ENCODE results near the gene TRIM23. TPM values are rescaled to one million over a fixed set of nuclear protein-coding genes. Genes with fewer than 3 reads are reported as not detected.
"Not testable (repeated sequence)": the region's sequence is repeated elsewhere in the genome, so short reads cannot be mapped to it uniquely, and the experiment has no call there.

TRIM23 gene
- total RNA-seq, 4 donors from 2014 or later = 6.7 to 13.5 (median 9.3) TPM

- no peak for DNase-seq (ENCODE audit: low spot score in 2 of 2)
- no peaks in the 10 kb centered on the region for H3K27me3 ChIP-seq
- peaks cover 76% of the 10 kb centered on the region for H3K36me3 ChIP-seq
- TF ChIP-seq POLR2A (IDR thresholded peaks at IDR 0.05) (no peak), POLR2AphosphoS5 (IDR thresholded peaks at IDR 0.05) (no peak), EP300 (IDR thresholded peaks at IDR 0.05) (no peak)
- TF ChIP-seq, protein P1, sequence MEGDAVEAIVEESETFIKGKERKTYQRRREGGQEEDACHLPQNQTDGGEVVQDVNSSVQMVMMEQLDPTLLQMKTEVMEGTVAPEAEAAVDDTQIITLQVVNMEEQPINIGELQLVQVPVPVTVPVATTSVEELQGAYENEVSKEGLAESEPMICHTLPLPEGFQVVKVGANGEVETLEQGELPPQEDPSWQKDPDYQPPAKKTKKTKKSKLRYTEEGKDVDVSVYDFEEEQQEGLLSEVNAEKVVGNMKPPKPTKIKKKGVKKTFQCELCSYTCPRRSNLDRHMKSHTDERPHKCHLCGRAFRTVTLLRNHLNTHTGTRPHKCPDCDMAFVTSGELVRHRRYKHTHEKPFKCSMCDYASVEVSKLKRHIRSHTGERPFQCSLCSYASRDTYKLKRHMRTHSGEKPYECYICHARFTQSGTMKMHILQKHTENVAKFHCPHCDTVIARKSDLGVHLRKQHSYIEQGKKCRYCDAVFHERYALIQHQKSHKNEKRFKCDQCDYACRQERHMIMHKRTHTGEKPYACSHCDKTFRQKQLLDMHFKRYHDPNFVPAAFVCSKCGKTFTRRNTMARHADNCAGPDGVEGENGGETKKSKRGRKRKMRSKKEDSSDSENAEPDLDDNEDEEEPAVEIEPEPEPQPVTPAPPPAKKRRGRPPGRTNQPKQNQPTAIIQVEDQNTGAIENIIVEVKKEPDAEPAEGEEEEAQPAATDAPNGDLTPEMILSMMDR (IDR thresholded peaks at IDR 0.05) = no peak
- H3K4me1 ChIP-seq = no peaks in the 10 kb centered on the region
- 88% methylated on average over 4 of the region's 4 CpGs for WGBS
- H3K27ac ChIP-seq = no peak overlapping the region
- no peak overlapping the region for H3K4me3 ChIP-seq
- no peaks in the 10 kb centered on the region for H3K9me3 ChIP-seq
Observed at GRCh38 chr5:65612298-65612907, 11.7 kb downstream of the TRIM23 start.

DNA sequence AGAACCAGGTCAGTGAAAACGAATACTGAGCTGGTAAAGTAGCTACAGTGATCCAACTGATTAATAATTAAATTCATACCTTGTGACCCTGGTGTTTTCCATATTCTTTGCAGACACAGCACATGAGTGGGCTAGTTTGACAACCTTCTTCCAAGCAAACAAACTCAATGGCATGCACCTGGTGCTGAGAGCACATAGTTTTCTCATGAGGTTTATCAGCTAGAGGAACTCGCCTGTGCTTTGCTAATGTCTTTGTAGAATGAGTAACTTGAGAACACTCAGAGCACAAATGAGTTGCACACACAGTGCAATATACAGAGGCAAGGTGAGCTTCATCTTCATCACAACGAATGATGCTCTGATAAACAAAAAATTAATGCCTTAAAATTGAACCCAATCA is 12.6 kb downstream of the TRIM23 start:
- no peak for DNase-seq (ENCODE audit: low spot score in 2 of 2)
- Histone ChIP-seq H3K27ac (no peak overlapping the region), H3K36me3 (peaks cover 81% of the 10 kb centered on the region), H3K27me3 (no peaks in the 10 kb centered on the region), H3K9me3 (no peaks in the 10 kb centered on the region), H3K4me1 (no peaks in the 10 kb centered on the region), H3K4me3 (no peak overlapping the region)
- TF ChIP-seq, protein P1 (IDR thresholded peaks at IDR 0.05) = no peak
- TF ChIP-seq POLR2AphosphoS5 (IDR thresholded peaks at IDR 0.05) (no peak), EP300 (IDR thresholded peaks at IDR 0.05) (no peak), POLR2A (IDR thresholded peaks at IDR 0.05) (no peak)
- WGBS = 85% methylated on average over 3 of the region's 3 CpGs

DNA sequence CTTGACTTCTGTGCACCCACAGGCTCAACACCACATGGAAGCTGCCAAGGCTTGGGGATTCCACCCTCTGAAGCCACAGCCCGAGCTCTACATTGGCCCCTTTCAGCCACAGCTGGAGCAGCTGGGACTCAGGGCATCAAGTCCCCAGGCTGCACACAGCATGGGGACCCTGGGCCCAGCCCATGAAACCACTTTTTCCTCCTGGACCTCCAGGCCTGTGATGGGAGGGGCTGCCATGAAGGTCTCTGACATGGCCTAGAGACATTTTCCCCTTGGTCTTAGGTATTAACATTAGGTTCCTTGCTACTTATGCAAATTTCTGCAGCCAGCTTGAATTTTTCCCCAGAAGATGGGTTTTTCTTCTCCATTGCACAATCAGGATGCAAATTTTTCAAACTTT is 22.4 kb downstream of the TRIM23 start:
- H3K36me3 ChIP-seq = peaks cover 90% of the 10 kb centered on the region
- 100% methylated on average over 1 of the region's 1 CpG for WGBS
- DNase-seq (ENCODE audit: low spot score in 2 of 2); H3K27ac ChIP-seq; H3K4me1 ChIP-seq; H3K27me3 ChIP-seq; H3K4me3 ChIP-seq; H3K9me3 ChIP-seq: not testable (repeated sequence)

DNA sequence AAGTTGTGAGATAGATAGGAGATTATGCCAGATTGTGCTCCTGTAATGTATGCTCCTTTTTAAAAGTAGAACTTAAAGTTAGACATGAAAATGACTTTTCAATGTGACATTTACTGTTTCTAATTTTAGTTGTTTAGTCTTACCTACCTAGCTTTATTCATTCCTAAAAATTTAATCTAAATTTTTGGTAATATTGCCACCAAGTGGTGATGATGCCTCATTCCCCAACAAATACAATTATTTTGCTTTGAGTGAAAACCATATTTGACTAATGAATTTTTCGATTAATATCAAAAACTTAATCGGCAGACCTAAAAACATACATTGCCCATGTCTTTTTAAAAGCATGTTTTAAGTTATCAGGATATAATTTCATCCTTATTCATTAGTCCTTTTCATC is 35.4 kb downstream of the TRIM23 start:
- Histone ChIP-seq H3K9me3 (no peaks in the 10 kb centered on the region), H3K36me3 (peaks cover 69% of the 10 kb centered on the region), H3K27me3 (no peaks in the 10 kb centered on the region), H3K4me3 (no peak overlapping the region), H3K27ac (no peak overlapping the region), H3K4me1 (no peaks in the 10 kb centered on the region)
- 92% methylated on average over 2 of the region's 2 CpGs for WGBS
- no peak for TF ChIP-seq POLR2AphosphoS5 (IDR thresholded peaks at IDR 0.05)
- DNase-seq (ENCODE audit: low spot score in 2 of 2) = no peak

GRCh38 chr5:65577141-65577540 is 47.0 kb downstream of the TRIM23 start:
- H3K36me3 ChIP-seq = peaks cover 56% of the 10 kb centered on the region
- H3K4me1 ChIP-seq = no peaks in the 10 kb centered on the region
- TF ChIP-seq, protein P1 (IDR thresholded peaks at IDR 0.05) = no peak
- no peak for TF ChIP-seq EP300 (IDR thresholded peaks at IDR 0.05)
- TF ChIP-seq POLR2A (IDR thresholded peaks at IDR 0.05) = no peak
- TF ChIP-seq POLR2AphosphoS5 (IDR thresholded peaks at IDR 0.05) = no peak
- H3K27me3 ChIP-seq = no peaks in the 10 kb centered on the region
- H3K4me3 ChIP-seq = no peak overlapping the region
- no peaks in the 10 kb centered on the region for H3K9me3 ChIP-seq
- no peak overlapping the region for H3K27ac ChIP-seq
- no peak for DNase-seq (ENCODE audit: low spot score in 2 of 2)

- TF ChIP-seq, protein P1 (IDR thresholded peaks at IDR 0.05) = no peak
- TF ChIP-seq POLR2A (IDR thresholded peaks at IDR 0.05) (no peak), EP300 (IDR thresholded peaks at IDR 0.05) (no peak), POLR2AphosphoS5 (IDR thresholded peaks at IDR 0.05) (no peak)
- H3K9me3 ChIP-seq = no peaks in the 10 kb centered on the region
- H3K4me1 ChIP-seq = no peaks in the 10 kb centered on the region
- no peaks in the 10 kb centered on the region for H3K27me3 ChIP-seq
- 95% methylated on average over 2 of the region's 2 CpGs for WGBS
- DNase-seq (ENCODE audit: low spot score in 2 of 2) = no peak
- H3K36me3 ChIP-seq = peaks cover 41% of the 10 kb centered on the region
- no peak overlapping the region for H3K27ac ChIP-seq
- H3K4me3 ChIP-seq = no peak overlapping the region
Observed at GRCh38 chr5:65570598-65571226, 53.4 kb downstream of the TRIM23 start.

All from suprapubic skin (tissue), 4 donors.